Left hindlimb (tissue), 1 donor: ENCODE results near the gene ZFYVE19.
A peak's percentile ranks its signal among the peaks of the same experiment; 100 is the strongest.
"Not testable (repeated sequence)": the region's sequence is repeated elsewhere in the genome, so short reads cannot be mapped to it uniquely, and the experiment has no call there.

Experiments used
- DNase-seq: peaks from one replicate; pipeline ENCODE4 v3.0.0-alpha.2; 2018

ZFYVE19 gene

DNA sequence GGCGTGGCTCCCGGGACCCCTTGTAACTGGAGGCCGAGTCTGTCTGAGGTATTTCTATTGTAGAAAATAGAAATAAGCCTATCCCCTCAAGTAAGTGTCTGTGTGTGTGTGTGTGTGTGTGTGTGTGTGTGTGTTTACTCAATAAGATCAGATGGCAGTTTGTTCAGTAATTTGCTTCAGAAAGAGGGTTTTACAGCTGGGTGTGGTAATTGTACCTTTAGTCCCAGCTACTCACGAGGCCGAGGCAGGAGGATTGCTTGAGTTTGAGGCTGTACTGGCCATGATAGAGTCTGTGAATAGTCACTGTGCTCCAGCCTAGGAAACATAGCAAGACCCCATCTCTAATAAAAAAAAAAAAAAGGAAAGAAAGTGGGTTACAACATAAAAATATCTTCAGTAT is 45.6 kb downstream of the ZFYVE19 start:
- no peak for DNase-seq

DNA sequence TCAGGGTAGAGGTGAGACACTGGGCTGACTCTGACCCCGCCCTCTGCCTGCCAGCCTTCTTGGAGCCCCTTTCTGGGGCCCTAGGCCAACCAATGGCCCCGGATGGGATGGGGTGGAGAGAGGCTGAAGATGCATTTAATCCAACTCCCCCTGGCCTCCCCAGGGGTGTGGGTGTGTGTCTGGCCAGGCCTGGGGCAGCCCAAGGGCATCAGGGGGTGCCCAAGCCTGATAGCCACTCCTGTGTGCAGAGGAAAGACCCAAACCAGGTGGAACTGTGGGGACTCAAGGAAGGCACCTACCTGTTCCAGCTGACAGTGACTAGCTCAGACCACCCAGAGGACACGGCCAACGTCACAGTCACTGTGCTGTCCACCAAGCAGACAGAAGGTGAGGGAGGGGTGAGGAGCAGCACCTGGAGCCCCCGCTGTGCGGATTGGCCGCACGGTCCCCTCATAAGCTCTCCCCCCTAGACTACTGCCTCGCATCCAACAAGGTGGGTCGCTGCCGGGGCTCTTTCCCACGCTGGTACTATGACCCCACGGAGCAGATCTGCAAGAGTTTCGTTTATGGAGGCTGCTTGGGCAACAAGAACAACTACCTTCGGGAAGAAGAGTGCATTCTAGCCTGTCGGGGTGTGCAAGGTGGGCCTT is 46.5 kb downstream of the ZFYVE19 start:
- DNase-seq: no peak

DNA sequence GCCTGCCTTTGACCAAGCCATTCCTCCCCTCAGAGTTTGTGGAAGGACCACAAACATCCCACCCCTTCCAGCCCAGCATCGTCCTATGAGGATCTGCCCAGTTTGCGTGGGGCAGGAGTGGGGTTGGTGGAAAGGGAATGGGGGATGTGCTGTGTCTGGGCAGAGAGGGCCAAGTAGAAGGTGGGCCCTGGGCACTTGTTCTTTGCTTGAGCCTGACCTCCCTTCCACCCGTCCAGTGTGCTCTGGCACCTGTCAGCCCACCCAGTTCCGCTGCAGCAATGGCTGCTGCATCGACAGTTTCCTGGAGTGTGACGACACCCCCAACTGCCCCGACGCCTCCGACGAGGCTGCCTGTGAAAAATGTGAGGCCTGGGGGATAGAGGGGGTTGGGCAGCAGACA is 47.3 kb downstream of the ZFYVE19 start:
- DNase-seq: no peak

DNA sequence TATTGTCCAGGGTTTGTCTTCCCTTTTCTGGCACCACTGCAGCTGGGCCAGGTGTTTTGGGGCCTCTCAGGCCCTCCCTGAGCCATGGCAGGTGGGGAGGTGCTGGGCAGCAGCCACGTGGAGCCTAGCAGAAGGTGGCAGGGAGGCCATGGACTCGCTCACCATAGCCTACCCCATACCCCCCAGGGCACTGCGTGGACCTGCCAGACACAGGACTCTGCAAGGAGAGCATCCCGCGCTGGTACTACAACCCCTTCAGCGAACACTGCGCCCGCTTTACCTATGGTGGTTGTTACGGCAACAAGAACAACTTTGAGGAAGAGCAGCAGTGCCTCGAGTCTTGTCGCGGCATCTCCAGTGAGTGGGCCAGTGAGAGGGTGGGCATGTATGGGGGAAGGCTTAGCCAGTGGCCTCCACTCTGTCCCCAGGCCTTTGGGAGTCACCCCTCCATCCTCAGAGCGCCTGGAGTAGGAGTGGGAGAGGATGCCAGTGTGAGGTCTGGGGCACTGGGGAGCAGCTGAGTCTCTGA is 48.9 kb downstream of the ZFYVE19 start:
- no peak for DNase-seq

DNA sequence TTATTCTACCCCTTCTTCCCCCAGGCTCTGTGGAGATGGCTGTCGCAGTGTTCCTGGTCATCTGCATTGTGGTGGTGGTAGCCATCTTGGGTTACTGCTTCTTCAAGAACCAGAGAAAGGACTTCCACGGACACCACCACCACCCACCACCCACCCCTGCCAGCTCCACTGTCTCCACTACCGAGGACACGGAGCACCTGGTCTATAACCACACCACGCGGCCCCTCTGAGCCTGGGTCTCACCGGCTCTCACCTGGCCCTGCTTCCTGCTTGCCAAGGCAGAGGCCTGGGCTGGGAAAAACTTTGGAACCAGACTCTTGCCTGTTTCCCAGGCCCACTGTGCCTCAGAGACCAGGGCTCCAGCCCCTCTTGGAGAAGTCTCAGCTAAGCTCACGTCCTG is 49.9 kb downstream of the ZFYVE19 start:
- DNase-seq: no peak

DNA sequence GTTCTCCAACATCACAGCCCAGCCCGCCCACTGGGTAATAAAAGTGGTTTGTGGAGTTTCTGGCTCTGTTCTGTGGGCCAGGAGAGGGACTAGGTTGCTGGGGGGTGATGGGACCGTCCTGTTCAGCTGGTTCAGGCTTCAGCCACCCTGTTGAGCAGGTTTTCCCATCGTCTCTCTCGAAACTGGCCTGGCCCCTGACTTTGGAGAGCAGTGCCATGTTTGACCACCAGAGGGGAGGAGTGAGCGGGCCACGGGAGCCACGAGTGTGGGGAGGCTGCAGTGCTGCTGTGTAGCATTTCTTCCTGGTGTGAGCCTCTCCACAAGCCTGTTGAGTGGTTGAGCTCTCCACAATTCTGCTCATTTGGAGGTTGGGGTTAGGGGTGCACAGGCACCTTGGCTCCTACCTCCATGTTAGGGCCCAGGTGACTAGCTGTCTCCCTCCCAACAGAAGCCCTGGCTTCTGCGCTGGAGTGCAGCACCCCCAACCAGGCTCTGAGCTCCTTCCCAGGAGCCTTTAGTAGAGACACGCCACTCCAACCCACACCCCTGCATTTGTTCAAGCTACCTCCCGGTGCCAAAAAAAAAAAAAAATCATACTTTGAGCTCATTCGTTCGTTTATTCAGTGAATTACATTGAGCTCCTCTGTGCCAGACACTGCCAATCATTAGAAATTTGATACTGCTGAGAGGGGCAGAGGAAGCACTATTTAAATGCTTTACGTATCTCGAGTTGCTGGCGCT is 50.9 kb downstream of the ZFYVE19 start:
- peak; percentile 83 for DNase-seq

DNA sequence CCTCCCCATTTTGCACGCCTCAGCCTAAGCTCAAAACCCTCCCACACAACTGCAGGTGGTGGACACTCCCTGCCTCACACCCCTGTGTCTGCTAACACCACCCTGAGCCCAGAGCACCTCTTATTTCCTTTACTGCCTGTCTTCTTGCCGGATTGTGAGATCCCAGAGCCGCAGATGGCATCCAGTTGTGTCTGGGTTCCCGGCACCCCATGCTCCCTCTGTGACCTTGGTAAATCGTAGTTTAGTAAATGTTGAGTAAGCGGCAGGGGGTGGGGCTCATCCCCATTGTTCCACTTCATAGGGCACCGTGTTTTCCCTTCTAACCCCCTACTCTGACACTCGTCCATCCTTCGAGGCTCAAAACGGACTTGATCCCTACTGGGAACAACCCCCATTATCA is 51.8 kb downstream of the ZFYVE19 start:
- DNase-seq: no peak

DNA sequence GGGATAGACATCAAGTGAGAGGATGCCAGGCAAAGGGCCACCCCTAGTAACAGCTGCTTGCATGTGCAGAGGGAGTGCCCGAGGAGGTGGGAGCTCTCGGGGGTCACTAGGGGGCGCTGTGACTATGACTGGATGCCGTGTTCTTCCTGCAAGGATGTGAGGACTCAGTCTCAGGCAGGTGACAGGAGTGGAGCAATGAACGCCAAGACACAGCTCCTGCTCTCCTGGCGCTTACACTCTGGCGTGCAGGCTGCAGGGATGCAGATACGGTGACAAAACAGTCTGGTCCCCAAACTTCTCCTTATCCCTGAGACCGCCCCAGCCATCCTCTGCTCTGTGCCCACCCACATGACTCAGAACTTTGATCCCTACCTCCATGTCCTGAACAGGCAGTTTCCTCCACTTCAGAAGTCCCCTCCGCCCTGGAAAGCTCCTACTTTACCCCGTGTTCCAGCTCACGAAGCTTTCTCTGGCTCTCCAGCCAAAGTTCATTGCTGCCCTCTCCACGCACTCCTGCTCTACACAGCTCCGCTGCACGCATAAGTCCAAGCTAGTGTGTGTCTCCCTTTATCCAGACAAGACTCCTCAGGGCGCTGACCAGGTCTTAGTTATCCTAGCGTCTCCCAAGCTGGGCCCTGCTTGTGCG is 52.4 kb downstream of the ZFYVE19 start:
- DNase-seq: peak; percentile 57

DNA sequence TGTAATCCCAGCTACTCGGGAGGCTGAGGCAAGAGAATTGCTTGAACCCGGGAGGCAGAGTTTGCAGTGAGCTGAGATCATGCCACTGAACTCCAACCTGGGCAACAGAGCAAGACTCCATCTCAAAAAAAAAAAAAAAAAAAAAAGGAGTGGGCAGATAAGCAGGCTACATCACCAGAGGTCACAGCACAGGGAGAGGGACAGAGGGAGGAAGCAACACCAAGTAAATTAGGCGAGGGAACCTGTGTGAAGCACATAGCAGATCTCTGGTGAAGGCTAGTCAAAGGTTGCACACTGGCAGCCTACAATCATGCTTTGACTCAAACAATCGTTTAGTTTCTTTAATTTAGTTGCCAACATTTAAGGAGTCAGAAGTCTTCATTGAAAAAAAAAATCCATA is 54.3 kb downstream of the ZFYVE19 start:
- not testable (repeated sequence) for DNase-seq

DNA sequence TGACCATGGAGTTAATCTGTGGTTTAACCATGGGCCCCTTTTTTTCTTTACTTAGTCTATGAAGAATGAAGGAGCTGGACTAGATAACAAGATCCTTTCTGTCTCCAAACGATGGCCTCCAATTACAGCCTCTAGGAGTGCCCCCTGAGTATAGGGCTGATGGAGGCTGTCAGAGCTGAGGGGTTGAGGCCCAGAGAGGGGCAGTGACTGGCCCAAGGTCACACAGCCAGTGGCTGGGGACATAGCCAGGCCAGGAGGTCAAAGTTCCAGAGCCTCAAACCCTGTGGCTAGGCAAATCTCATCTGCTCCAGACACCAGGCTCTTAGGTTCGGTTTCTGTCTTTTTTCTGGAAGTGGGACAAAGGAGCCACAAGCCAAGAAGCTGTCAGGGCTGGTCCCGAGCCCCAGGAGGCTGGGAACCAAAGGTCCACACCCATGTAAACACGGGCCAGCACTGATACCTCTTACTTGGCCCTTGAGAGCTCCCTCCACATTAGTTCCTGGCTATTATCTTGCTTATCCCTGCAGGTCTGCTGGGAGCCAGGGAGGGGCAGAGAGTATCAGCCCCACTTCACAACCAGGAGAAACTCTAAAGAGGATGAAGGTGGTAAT is 56.9 kb downstream of the ZFYVE19 start:
- DNase-seq: no peak
